K562 treated with DMSO at 1 percent for 48 hours (cell line): ENCODE measurements around the gene ENTPD8. TPM values are rescaled to one million over a fixed set of nuclear protein-coding genes. Genes with fewer than 3 reads are reported as not detected.

Source experiments
- total RNA-seq: library from RNA; unstranded; fragments of 300-600 nt; gene quantifications from 2 replicates; pipeline ENCODE4 v1.2.3, GENCODE V29; 2022; ENCODE audit warnings: low replicate concordance; ENCODE audit errors: extremely low read depth

Gene ENTPD8, protein sequence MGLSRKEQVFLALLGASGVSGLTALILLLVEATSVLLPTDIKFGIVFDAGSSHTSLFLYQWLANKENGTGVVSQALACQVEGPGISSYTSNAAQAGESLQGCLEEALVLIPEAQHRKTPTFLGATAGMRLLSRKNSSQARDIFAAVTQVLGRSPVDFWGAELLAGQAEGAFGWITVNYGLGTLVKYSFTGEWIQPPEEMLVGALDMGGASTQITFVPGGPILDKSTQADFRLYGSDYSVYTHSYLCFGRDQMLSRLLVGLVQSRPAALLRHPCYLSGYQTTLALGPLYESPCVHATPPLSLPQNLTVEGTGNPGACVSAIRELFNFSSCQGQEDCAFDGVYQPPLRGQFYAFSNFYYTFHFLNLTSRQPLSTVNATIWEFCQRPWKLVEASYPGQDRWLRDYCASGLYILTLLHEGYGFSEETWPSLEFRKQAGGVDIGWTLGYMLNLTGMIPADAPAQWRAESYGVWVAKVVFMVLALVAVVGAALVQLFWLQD
- not detected in 2 replicates for total RNA-seq

DNA sequence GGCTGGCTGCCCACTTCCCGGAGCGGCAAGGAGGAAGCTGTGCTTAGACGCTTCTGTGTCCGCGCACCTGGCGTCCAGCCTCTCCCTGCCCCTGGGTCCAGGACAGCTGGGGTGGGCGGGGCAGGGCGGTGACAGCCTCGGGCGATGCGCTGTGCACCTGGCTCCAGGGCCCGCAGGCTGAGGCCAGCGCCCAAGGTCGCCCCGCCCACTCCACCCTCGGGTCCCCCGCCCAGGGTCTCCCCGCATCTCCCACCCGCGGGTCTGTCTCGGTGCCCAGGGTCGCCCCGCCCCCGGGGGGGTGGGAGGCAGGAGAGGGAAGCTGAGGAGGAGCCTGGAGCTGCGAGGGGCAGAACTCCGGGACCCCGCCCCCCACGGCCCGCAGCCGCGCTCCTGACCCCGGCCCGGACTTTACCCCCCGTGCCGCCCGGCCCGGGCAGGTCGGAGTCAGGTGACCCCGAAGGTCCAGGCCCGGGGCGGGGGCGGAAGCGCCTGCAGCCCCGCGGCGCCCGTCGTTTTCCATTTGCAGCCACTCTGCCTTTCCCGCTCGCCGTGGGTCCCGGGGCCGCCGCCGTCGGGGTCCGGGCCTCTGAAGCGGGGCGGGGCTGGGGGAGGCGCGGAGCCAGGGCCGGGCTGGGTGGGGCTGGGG, at the start of gene ENTPD8:
Gene ENTPD8 (minus strand): TSS at position 69 of the 646 bp plus-strand sequence. CDS start 3,072 bp downstream, outside the sequence.

DNA sequence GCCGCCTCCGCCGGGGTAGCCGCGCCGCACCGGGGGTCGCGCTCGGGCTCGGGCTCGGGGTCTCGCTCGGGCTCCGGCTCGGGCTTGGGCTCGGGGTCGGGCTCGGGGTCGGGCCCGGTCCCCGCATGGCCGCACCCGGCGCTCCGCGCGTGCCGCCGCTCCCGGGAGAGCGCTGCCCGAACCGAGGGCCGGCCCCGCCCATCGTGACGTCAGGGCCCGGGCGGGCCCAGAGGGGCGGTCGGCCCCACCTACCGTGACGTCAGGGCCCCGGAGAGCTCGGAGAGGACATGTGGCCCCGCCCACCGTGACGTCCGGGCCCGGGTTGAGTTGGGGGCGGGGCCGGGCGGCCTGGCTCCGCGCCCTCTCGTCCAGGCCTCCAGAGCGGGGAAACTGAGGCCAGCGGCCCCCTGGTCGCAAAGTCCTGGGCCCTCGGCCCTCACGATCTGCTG, 18.0 kb upstream of the ENTPD8 start, which contains the start of gene NSMF:
Gene NSMF (minus strand): TSS at position 183 of the 449 bp plus-strand sequence. CDS start 232 bp downstream, outside the sequence.

DNA sequence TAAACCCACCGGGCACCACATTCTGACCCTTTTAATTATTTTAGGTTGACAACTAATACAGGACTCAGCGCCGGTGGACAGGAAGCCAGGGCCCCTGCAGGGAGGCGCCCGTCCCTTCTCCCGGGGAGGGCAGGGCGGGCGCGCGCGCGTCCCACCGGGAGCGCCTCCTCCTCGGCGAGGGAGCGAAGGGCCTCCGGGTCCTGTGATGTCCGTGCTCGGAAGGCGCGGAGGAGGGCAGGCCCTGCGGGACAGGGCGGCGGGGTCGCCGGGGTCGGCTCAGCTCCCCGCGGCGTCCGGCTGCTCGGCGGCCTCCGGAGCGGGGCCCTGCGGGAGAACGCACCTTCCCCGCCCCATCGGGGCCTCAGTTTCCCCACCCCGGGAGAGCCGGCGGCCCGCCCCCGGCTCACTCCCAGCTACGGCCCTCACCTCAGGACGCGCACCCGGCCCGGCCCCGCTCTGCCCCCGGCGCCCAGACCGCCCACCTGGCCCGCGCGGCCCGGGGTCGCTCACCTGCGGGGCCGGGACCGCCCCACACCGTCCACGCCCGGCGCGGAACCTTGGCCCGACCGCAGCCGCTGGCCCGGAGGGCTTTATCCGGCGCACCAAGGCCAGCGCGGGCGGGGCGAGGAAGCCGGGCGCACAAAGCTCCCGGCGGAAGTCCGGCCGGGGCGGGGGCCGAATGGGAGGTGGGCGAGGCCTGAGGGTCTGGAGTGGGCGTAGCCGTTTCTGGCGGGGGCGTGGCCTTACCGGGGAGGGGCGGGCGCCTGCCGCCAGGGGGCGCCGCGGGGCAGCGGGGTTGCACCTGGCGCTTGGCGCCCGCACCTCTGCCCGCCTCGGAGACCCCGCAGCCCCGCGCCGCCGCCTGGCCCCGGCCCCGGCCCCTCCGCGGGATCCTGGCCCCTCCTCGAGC, 18.3 kb downstream of the ENTPD8 start, which contains the start of the genes EXD3 and NOXA1:
Gene EXD3 (minus strand): TSS at position 559 of the 910 bp plus-strand sequence. CDS start 27,805 bp downstream, outside the sequence.
Gene NOXA1 (plus strand): TSS at position 790 of the 910 bp plus-strand sequence. CDS start 137 bp downstream, outside the sequence.

Other genes starting within 250 kb of the ENTPD8 start
- gene TPRN, start 240.6 kb downstream of the ENTPD8 start, total RNA-seq, result not detected in 2 replicates
- gene TMEM203, start 235.7 kb downstream of the ENTPD8 start, total RNA-seq, result not detected in 2 replicates
- not detected in 2 replicates for gene NDOR1, start 235.7 kb downstream of the ENTPD8 start, total RNA-seq
- gene RNF208, start 219.1 kb downstream of the ENTPD8 start, total RNA-seq, result not detected in 2 replicates
- gene CYSRT1, start 216.2 kb downstream of the ENTPD8 start, total RNA-seq, result not detected in 2 replicates
- gene RNF224, start 213.9 kb downstream of the ENTPD8 start, total RNA-seq, result not detected in 2 replicates
- not detected in 2 replicates for gene SLC34A3, start 210.5 kb downstream of the ENTPD8 start, total RNA-seq
- gene TUBB4B, start 200.1 kb downstream of the ENTPD8 start, total RNA-seq, result 943 TPM in 1 of 2 replicates, not detected in the other
- gene STPG3, start 190.1 kb downstream of the ENTPD8 start, total RNA-seq, result not detected in 2 replicates
- not detected in 2 replicates for gene NELFB, start 186.0 kb downstream of the ENTPD8 start, total RNA-seq
- 87.0 TPM in 1 of 2 replicates, not detected in the other for gene TOR4A, start 163.6 kb downstream of the ENTPD8 start, total RNA-seq
- not detected in 2 replicates for gene NRARP, start 139.1 kb downstream of the ENTPD8 start, total RNA-seq
- gene EXD3, start 18.2 kb downstream of the ENTPD8 start, total RNA-seq, result not detected in 2 replicates
- gene NOXA1, start 18.0 kb downstream of the ENTPD8 start, total RNA-seq, result not detected in 2 replicates
- gene NSMF, start 18.0 kb upstream of the ENTPD8 start, total RNA-seq, result not detected in 2 replicates
- not detected in 2 replicates for gene PNPLA7, start 109.0 kb upstream of the ENTPD8 start, total RNA-seq
- gene MRPL41, start 110.5 kb upstream of the ENTPD8 start, total RNA-seq, result not detected in 2 replicates
- not detected in 2 replicates for gene DPH7, start 137.6 kb upstream of the ENTPD8 start, total RNA-seq
- gene ZMYND19, start 149.2 kb upstream of the ENTPD8 start, total RNA-seq, result not detected in 2 replicates
- not detected in 2 replicates for gene ARRDC1, start 164.3 kb upstream of the ENTPD8 start, total RNA-seq
- gene EHMT1, start 177.6 kb upstream of the ENTPD8 start, total RNA-seq, result not detected in 2 replicates